ENCODE results near the gene TBC1D3C. TPM values are rescaled to one million over a fixed set of nuclear protein-coding genes. Genes with fewer than 3 reads are reported as not detected.
"Not testable (repeated sequence)": the region's sequence is repeated elsewhere in the genome, so short reads cannot be mapped to it uniquely, and the experiment has no call there.

The TBC1D3C gene
- 0.98 and 1.7 TPM in 2 replicates for total RNA-seq (2014; rRNA removed; shearing (Covaris generic))

DNA sequence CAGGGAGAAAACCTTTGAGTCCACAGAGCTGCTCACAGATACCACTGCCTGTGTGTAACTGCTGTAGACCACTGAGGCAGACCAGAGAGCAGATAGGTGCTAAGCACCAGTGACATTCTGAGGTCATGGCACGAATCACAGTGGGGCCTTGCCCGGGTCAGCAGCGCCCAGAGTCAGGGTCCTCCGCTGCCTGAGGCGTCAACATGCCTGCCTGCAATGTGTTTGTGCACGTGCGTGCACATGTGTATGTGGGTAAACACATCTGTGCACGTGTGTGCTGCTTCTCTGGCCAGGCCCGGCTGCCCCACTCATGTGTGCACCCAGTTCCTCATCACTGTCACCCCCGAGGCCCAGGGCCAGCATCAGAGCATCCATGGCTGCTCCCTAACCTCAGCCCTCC lies at the start of gene TBC1D3C:
TSS of gene TBC1D3C (minus strand) at position 101 of the 400 bp plus-strand sequence. CDS start 1,568 bp downstream, outside the sequence.
- DNase-seq (ENCODE audit: low spot score); in situ Hi-C loops (cut with HindIII; ENCODE audit: low sequenced_read_pairs): not testable (repeated sequence)

- in situ Hi-C loops (cut with HindIII; ENCODE audit: low sequenced_read_pairs): not testable (repeated sequence)
Observed at GRCh38 chr17:38099262-38099661, 30.8 kb upstream of the TBC1D3C start.

GRCh38 chr17:38094059-38094694 lies 25.7 kb upstream of the TBC1D3C start:
- DNase-seq (ENCODE audit: low spot score); in situ Hi-C loops (cut with HindIII; ENCODE audit: low sequenced_read_pairs): not testable (repeated sequence)

More at GRCh38 chr17:38099262-38099661, 30.8 kb upstream of the TBC1D3C start:
- DNase-seq (ENCODE audit: low spot score): not testable (repeated sequence)

DNA sequence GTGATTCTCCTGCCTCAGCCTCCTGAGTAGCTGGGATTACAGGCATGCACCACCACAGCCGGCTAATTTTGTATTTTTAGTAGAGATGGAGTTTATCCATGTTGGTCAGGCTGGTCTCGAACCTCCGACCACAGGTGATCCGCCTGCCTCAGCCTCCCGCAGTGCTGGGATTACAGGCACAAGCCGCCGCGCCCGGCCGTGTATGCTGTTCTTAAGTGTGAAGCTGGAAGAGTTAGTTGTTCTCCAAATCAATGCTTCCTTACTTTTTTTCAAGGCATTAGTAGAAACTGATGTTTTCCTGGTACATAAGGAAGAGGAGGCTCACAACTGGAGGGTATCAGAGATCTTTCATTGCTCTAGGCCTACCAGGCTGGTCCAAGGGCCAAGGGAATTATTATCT lies 19.7 kb upstream of the TBC1D3C start:
- in situ Hi-C loops (cut with HindIII; ENCODE audit: low sequenced_read_pairs); DNase-seq (ENCODE audit: low spot score): not testable (repeated sequence)

- in situ Hi-C loops (cut with HindIII; ENCODE audit: low sequenced_read_pairs): not testable (repeated sequence)
Observed at GRCh38 chr17:38087344-38087743, 18.9 kb upstream of the TBC1D3C start.

More at GRCh38 chr17:38087344-38087743, 18.9 kb upstream of the TBC1D3C start:
- DNase-seq (ENCODE audit: low spot score): not testable (repeated sequence)

Other genes with a start within 250 kb of the TBC1D3C start
- gene TBC1D3K, start 144.2 kb downstream of the TBC1D3C start, total RNA-seq (2014; rRNA removed; shearing (Covaris generic)): 0.43 and 1.1 TPM in 2 replicates
- gene TBC1D3L, start 79.6 kb downstream of the TBC1D3C start, total RNA-seq (2014; rRNA removed; shearing (Covaris generic)): 0.55 and 1.6 TPM in 2 replicates
- gene TBC1D3D, start 64.7 kb downstream of the TBC1D3C start, total RNA-seq (2014; rRNA removed; shearing (Covaris generic)): not detected in 2 replicates
- gene TBC1D3E, start 59.3 kb upstream of the TBC1D3C start, total RNA-seq (2014; rRNA removed; shearing (Covaris generic)): not detected in 2 replicates
- not detected in 2 replicates for gene TBC1D3, start 123.9 kb upstream of the TBC1D3C start, total RNA-seq (2014; rRNA removed; shearing (Covaris generic))
- gene MRPL45, start 228.5 kb upstream of the TBC1D3C start, total RNA-seq (2014; rRNA removed; shearing (Covaris generic)): 81.2 and 90.6 TPM in 2 replicates

Data from G401 (cell line).